ENCODE results near the gene ZSWIM1. TPM values are rescaled to one million over a fixed set of nuclear protein-coding genes. Genes with fewer than 3 reads are reported as not detected.

The ZSWIM1 gene
- total and polyA plus RNA-seq, 11 donors: 3.9 to 16.3 (median 10.4) TPM

DNA sequence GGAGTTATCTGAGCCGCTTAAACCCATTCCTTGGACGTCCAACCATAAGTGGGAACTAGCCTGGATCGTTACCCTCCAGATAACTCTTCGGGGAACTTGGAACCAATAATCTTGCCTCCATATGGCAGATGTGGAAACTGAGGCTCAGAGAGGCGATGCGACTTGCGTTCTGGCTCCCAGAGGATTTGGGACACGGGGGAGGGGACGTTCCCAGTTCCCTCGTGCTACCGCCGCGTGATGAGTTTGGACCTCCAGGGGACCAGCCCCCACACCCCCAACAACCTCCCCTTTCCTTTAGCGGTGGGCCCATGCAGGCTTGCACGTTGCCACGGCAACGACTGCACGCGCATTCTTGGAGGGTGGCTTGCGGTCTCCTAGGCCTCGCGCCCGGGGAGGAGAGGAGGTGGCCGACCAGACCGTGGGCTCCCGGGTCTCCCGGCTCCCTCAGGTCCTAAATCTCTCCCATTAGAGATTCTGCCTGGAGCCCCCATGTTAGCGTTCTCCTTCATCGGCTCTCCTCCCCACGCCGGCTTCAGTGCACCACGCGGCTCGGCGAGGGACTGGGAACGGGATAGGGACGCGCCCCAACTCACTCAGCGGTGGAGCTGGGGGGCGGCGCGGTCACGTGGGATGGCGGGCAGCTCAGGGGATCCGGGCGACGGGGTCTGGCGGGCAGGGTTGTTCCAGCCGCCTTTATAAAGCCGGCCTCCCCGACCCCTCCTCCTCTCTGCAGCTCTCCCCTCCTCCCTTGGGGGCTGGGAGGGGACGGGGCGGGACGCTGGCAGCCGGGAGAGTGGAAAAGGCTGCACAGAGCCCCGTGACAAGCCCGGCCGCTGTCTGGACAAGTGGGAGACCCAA is 30.7 kb downstream of the ZSWIM1 start, which contains the start of gene PLTP:
Gene PLTP, minus strand, starts transcription at position 670 of the 858 bp plus-strand sequence. CDS start 703 bp downstream, outside the sequence.
- intact Hi-C loops (cut with DNase I): loop anchor here in 4 of 10 donors (1.0 to 2.0 kb wide), 3 partner anchors 23 to 60 kb away; partner anchors contain the start of gene PCIF1 (in 4 of the 4)
- Histone ChIP-seq H3K27ac (peak within 1 kb of the TSS; percentile 42 to 91 (median 80)), H3K9me3 (no peaks in the 10 kb centered on the region), H3K4me3 (peak within 1 kb of the TSS; percentile 18 to 67 (median 60)), H3K27me3 (peaks cover 0 to 5% (median 0%) of the 10 kb centered on the region in 9 donors), H3K36me3 (peaks cover 0 to 21% (median under 1%) of the 10 kb centered on the region in 9 donors), H3K4me1 (peaks cover 0 to 60% (median 18%) of the 10 kb centered on the region in 12 donors)
- 1 to 2% (median 1%) methylated on average over 32 to 58 of the region's 58 CpGs for WGBS, 4 donors
- ATAC-seq (peak; percentile 28 to 69 (median 57)), DNase-seq (peak; percentile 78 to 88 (median 79))
- no peak for TF ChIP-seq CTCF (IDR thresholded peaks at IDR 0.05)
- TF ChIP-seq POLR2A (IDR thresholded peaks at IDR 0.05): peak in 1 of 2 donors; percentile 66

GRCh38 chr20:45912344-45912682 is 31.3 kb downstream of the ZSWIM1 start:
- H3K4me1 ChIP-seq: peaks cover 0 to 64% (median 18%) of the 10 kb centered on the region in 12 donors

DNA sequence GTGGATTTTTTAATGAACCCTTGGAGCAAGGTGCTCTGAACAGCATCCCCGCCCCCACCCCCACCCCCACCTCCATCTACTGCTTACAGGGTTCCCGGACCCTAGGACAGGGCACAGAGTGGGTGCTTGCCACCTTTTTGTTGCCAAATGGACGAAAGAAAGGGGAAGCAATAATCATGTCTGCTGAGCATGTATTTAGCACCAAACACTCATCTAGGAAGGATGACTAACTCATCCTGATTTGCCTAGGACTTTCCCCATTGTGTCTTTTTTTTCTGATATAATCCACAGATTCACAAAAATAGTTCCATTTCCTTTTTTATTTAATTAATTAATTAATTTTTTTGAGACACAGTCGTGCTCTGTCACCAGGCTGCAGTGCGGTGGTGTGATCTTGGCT is 32.1 kb downstream of the ZSWIM1 start:
- Histone ChIP-seq H3K4me3 (no peak overlapping the region), H3K27me3 (peaks cover 0 to 5% (median 0%) of the 10 kb centered on the region in 9 donors), H3K36me3 (peaks cover 0 to 9% (median 0%) of the 10 kb centered on the region in 9 donors), H3K4me1 (peaks cover 0 to 72% (median 19%) of the 10 kb centered on the region in 12 donors), H3K27ac (peak overlapping the region in 3 of 12 donors; percentile 75 to 91 (median 86)), H3K9me3 (no peaks in the 10 kb centered on the region)
- TF ChIP-seq POLR2A (IDR thresholded peaks at IDR 0.05) (no peak), CTCF (IDR thresholded peaks at IDR 0.05) (no peak)
- ATAC-seq: no peak
- intact Hi-C loops (cut with DNase I): no loop called here
- no peak for DNase-seq
- WGBS, 4 donors: 53 to 58% (median 56%) methylated on average over 5 of the region's 5 CpGs

More at GRCh38 chr20:45912344-45912682, 31.3 kb downstream of the ZSWIM1 start:
- DNase-seq: no peak
- no peak for TF ChIP-seq POLR2A (IDR thresholded peaks at IDR 0.05)
- no peak for TF ChIP-seq CTCF (IDR thresholded peaks at IDR 0.05)
- intact Hi-C loops (cut with DNase I): no loop called here
- peak overlapping the region in 11 of 12 donors; percentile 43 to 67 (median 62) for H3K4me3 ChIP-seq
- peaks cover 0 to 5% (median 0%) of the 10 kb centered on the region in 9 donors for H3K27me3 ChIP-seq
- peaks cover 0 to 17% (median 0%) of the 10 kb centered on the region in 9 donors for H3K36me3 ChIP-seq
- WGBS, 4 donors: 20 to 30% (median 22%) methylated on average over 4 of the region's 4 CpGs
- H3K27ac ChIP-seq: peak overlapping the region in 11 of 12 donors; percentile 42 to 91 (median 79)
- ATAC-seq: no peak
- H3K9me3 ChIP-seq: no peaks in the 10 kb centered on the region

- Histone ChIP-seq H3K4me3 (no peak overlapping the region), H3K36me3 (no peaks in the 10 kb centered on the region), H3K27ac (peak overlapping the region; percentile 31 to 92 (median 70)), H3K27me3 (no peaks in the 10 kb centered on the region), H3K4me1 (peaks cover 0 to 86% (median 30%) of the 10 kb centered on the region in 12 donors), H3K9me3 (no peaks in the 10 kb centered on the region)
- WGBS, 4 donors: 55 to 70% (median 63%) methylated on average over 5 of the region's 5 CpGs
- peak in 4 of 5 donors; percentile 56 to 69 (median 64) for DNase-seq
- ATAC-seq: peak in 3 of 4 donors; percentile 42 to 56 (median 55)
- TF ChIP-seq POLR2A (IDR thresholded peaks at IDR 0.05): no peak
- no peak for TF ChIP-seq CTCF (IDR thresholded peaks at IDR 0.05)
- intact Hi-C loops (cut with DNase I): no loop called here
These were observed 36.7 kb downstream of the ZSWIM1 start for GRCh38 chr20:45917790-45918141.

Data from heart left ventricle (tissue), 16 donors.